ENCODE results near the gene KCNIP4.

Gene KCNIP4

DNA sequence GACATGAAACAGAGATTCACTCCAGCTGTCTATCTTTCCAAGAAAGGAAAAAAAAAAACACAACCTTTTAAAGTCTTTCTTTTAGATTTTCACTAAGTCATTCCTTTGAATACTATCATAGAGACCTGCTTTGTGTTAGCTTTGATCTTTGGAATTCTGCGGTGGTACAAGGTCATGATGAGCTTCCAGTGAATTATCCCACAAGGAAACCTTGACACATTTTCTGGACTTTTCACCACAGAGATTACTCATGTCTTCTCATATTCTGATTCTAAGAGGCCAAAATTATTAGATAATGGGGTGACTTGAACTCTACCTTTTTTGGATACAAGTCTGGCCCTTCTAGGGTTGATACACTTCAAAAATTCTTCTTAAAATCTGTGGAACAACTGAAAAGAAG is 1046.7 kb downstream of the KCNIP4 start:
- DNase-seq = no peak

- DNase-seq = no peak
These were observed 1049.0 kb downstream of the KCNIP4 start for GRCh38 chr4:20899591-20899990.

DNA sequence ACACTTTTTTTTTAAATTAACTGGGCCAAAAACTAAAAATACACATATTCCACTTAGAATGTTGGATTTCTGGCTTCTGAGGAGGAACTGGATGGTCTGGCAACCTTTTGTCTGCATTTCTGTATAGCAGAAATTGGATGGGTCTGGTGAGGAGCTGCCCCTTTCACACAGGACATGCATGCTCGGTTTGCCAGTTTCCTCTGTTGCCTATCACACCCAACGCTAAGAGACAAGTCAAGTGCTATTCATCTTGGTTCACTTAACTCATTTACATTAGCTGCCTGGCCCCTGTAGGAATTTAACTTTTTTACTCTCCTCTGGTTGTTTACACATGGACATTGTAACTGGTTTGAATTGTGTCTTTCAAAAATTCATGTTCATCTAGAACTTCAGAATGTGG is 1052.6 kb downstream of the KCNIP4 start:
- no peak for DNase-seq

DNA sequence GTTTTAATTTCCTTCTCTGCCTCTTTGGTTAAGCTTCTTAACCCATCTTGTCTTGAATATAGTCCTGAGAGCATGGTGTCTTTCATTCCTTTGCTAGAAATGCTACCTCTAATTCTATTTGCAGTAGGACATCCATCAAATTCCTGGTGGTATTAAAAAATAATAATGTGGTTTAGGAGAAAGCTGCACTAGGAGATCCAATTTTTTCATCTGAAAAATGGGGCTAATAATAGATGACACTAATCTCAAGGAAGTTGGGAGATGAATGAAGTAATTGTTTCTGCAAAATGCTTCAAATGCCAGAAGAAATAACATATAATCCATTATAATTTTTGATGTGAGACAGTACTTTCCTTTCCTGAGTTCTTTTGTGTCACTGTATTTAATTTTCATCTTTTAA is 1053.4 kb downstream of the KCNIP4 start:
- DNase-seq = no peak

GRCh38 chr4:20890761-20891160 is 1057.8 kb downstream of the KCNIP4 start:
- no peak for DNase-seq

DNA sequence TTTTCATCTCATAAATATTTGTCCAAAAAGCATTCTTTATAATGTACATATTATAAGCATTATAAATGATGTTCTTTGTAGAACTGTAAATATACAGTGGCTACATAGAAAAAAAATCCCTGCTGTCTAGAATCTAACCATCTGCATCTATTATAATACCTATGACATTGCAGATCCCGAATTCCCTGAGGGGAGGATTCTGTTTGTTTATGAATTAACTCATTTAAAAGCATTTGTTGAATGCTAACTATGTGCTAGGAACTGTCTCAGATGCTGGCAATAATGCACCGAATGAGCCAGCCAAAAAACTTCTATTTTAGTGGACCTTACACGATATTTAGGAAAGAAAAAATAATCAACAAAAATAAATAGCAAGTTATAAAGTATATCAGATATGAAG is 1058.7 kb downstream of the KCNIP4 start:
- DNase-seq = no peak

GRCh38 chr4:20883677-20884076 is 1064.9 kb downstream of the KCNIP4 start:
- DNase-seq = no peak

DNA sequence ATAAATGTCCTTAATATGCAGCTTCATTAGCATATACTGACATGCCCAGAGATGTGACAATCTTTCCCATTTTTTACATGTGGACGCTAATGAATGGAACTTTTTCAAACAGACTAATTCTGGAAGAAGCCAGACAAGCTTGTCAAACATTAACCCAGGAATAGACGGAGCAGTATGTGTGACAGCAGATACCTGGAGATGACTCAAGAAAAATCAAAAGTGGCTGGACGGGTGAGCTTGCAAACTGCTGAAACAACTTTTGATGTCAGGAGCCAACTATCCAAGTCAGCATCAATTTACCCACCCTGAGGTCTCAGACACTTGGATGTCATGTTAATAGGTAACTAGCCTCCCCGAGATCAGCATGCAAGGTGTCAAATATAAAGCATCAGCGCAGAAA is 1065.3 kb downstream of the KCNIP4 start:
- no peak for DNase-seq

- DNase-seq = no peak
These were observed 1066.1 kb downstream of the KCNIP4 start for GRCh38 chr4:20882500-20882899.

- no peak for DNase-seq
These were observed 1066.9 kb downstream of the KCNIP4 start for GRCh38 chr4:20881658-20882057.

GRCh38 chr4:20878806-20879205 is 1069.8 kb downstream of the KCNIP4 start:
- DNase-seq = no peak

- DNase-seq = no peak
These were observed 1078.1 kb downstream of the KCNIP4 start for GRCh38 chr4:20870436-20870835.

- DNase-seq = no peak
These were observed 1080.5 kb downstream of the KCNIP4 start for GRCh38 chr4:20868108-20868507.

DNA sequence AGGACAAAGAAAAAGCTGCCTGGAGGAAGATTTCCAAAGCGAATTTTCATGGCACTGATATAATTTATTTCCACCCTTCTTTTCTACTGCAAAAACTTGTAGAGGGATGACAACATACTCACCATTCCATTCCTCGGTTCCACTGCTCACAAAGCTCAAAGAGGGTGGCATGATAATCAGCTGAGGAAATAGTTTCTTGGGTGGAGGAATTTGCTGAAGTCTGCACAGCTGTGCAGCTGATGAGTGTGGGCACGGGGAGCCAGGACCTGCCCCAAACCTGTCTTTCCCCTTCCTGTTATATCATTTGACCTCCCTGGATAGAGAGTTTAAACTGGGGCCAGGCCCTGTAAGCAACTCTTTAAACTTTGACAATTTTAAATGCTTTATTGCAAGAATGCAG is 1087.7 kb downstream of the KCNIP4 start:
- no peak for DNase-seq

- no peak for DNase-seq
These were observed 1089.3 kb downstream of the KCNIP4 start for GRCh38 chr4:20859097-20859781.

GRCh38 chr4:20857081-20857480 is 1091.5 kb downstream of the KCNIP4 start:
- DNase-seq = no peak

- no peak for DNase-seq
These were observed 1101.3 kb downstream of the KCNIP4 start for GRCh38 chr4:20847124-20847747.

- DNase-seq = no peak
These were observed 1104.3 kb downstream of the KCNIP4 start for GRCh38 chr4:20844311-20844710.

- DNase-seq = no peak
These were observed 1107.9 kb downstream of the KCNIP4 start for GRCh38 chr4:20840648-20841190.

GRCh38 chr4:20839957-20840356 is 1108.6 kb downstream of the KCNIP4 start:
- no peak for DNase-seq

GRCh38 chr4:20838476-20838875 is 1110.1 kb downstream of the KCNIP4 start:
- no peak for DNase-seq

GRCh38 chr4:20832826-20833225 is 1115.7 kb downstream of the KCNIP4 start:
- no peak for DNase-seq

GRCh38 chr4:20831746-20832145 is 1116.8 kb downstream of the KCNIP4 start:
- DNase-seq = no peak

DNA sequence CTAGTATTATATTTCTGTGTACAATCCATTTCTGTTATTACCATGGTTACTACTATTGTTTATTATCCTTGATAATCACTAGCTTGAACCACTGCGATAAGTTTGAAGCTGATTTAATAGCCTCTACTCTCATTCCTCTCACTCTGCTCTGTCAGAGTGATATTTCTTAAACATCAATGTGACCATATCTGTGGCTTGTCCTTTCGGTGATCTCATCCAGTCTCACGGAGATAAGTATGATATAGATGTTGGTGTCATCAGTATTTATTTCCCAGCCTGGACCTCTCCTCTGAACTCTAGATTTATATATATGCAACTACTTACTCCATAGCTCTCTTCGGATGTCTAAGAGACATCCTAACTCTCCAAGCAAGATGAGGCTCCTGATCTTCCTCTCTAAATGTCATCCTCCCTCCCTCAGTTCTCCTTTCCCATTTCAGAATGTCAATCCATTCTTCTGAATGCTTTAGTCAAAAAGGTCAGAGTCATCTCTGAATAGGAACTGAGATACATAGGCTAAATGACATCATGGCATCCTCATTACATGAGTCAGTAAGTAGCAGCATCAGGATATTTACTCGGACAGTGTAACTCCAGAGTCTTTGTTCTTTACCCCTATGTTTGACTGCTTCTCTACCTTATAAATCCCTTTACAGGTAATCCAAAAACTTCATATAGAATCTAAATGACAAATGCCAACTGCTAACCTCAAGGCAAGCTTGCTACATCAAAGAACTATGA is 1118.8 kb downstream of the KCNIP4 start:
- no peak for DNase-seq
